ENCODE measurements around the gene ECE1.

Gene ECE1

GRCh38 chr1:21289700-21290545 is at the start of gene ECE1:
ECE1 (minus strand) TSS chr1:21290463; CDS start chr1:21290414, 49 bp downstream.
- Mint-ChIP-seq H3K4me1 (peaks cover 31% of the 10 kb centered on the region), H3K4me3 (peak within 1 kb of the TSS; percentile 85 to 89 (median 88)), H3K9me3 (no peaks in the 10 kb centered on the region), H3K27me3 (ENCODE audit: low read depth) (peaks cover 5% of the 10 kb centered on the region), H3K36me3 (ENCODE audit: low read depth) (no peaks in the 10 kb centered on the region), H3K27ac (peak within 1 kb of the TSS; percentile 30 to 90 (median 70))
- TF ChIP-seq CTCF (IDR thresholded peaks at IDR 0.05; ENCODE audit: unreplicated experiment in 3 of 3) = no peak

GRCh38 chr1:21339356-21340229 is 49.3 kb upstream of the ECE1 start:
- Mint-ChIP-seq H3K9me3 (no peaks in the 10 kb centered on the region), H3K4me3 (no peak overlapping the region), H3K4me1 (peaks cover 75% of the 10 kb centered on the region)

GRCh38 chr1:21338573-21339355 is 48.5 kb upstream of the ECE1 start:
- Mint-ChIP-seq H3K4me3 (no peak overlapping the region), H3K27ac (peak overlapping the region; percentile 59 to 78 (median 74)), H3K36me3 (ENCODE audit: low read depth) (no peaks in the 10 kb centered on the region), H3K27me3 (ENCODE audit: low read depth) (peaks cover 25% of the 10 kb centered on the region), H3K9me3 (no peaks in the 10 kb centered on the region), H3K4me1 (peaks cover 80% of the 10 kb centered on the region)
- no peak for TF ChIP-seq CTCF (IDR thresholded peaks at IDR 0.05; ENCODE audit: unreplicated experiment in 3 of 3)

More at GRCh38 chr1:21339356-21340229, 49.3 kb upstream of the ECE1 start:
- peaks cover 25% of the 10 kb centered on the region for H3K27me3 Mint-ChIP-seq (ENCODE audit: low read depth)
- peak overlapping the region; percentile 2 to 78 (median 74) for H3K27ac Mint-ChIP-seq
- H3K36me3 Mint-ChIP-seq (ENCODE audit: low read depth) = no peaks in the 10 kb centered on the region
- no peak for TF ChIP-seq CTCF (IDR thresholded peaks at IDR 0.05; ENCODE audit: unreplicated experiment in 3 of 3)

- Mint-ChIP-seq H3K9me3 (no peaks in the 10 kb centered on the region), H3K27me3 (ENCODE audit: low read depth) (peaks cover 25% of the 10 kb centered on the region), H3K4me3 (no peak overlapping the region), H3K4me1 (peaks cover 74% of the 10 kb centered on the region), H3K27ac (peak overlapping the region; percentile 59 to 78 (median 74)), H3K36me3 (ENCODE audit: low read depth) (no peaks in the 10 kb centered on the region)
- no peak for TF ChIP-seq CTCF (IDR thresholded peaks at IDR 0.05; ENCODE audit: unreplicated experiment in 3 of 3)
Measured at GRCh38 chr1:21337928-21338572, 47.8 kb upstream of the ECE1 start.

GRCh38 chr1:21337454-21337927 is 47.2 kb upstream of the ECE1 start:
- Mint-ChIP-seq H3K27ac (peak overlapping the region; percentile 59 to 78 (median 74)), H3K36me3 (ENCODE audit: low read depth) (no peaks in the 10 kb centered on the region), H3K4me1 (peaks cover 72% of the 10 kb centered on the region), H3K9me3 (no peaks in the 10 kb centered on the region), H3K4me3 (no peak overlapping the region), H3K27me3 (ENCODE audit: low read depth) (peaks cover 22% of the 10 kb centered on the region)
- TF ChIP-seq CTCF (IDR thresholded peaks at IDR 0.05; ENCODE audit: unreplicated experiment in 3 of 3) = no peak

All from nephron (organoid).